Spleen (tissue), 11 donors: Measurements from ENCODE around the gene CLEC18B. TPM values are rescaled to one million over a fixed set of nuclear protein-coding genes. Genes with fewer than 3 reads are reported as not detected.
A peak's percentile ranks its signal among the peaks of the same experiment; 100 is the strongest.
"Not testable (repeated sequence)": the region's sequence is repeated elsewhere in the genome, so short reads cannot be mapped to it uniquely, and the experiment has no call there.

Experiments
- DNase-seq: peaks from one replicate; pipeline ENCODE4 v3.0.0-alpha.2; 2020
- H3K27ac ChIP-seq, 8 donors: fragments of 200-600 bp; sonication (generic) in 7 of 8; 1 replicate in 4 of 8; 2 replicates in 4 of 8; pipeline versions ENCODE4 v1.5.0 to v1.8.0; 2016 to 2021; ENCODE audit warnings: inconsistent platforms in 4 of 8, mild to moderate bottlenecking in 4 of 8, moderate library complexity in 1 of 8
- H3K27me3 ChIP-seq, 7 donors: fragments of 200-600 bp; sonication (generic) in 6 of 7; replicated peaks in 1 of 7; 1 replicate in 4 of 7; 2 replicates in 3 of 7; pipeline versions ENCODE4 v1.5.0 to v1.8.0; 2016 to 2021; ENCODE audit warnings: inconsistent platforms in 3 of 7, mild to moderate bottlenecking in 1 of 7
- H3K36me3 ChIP-seq, 6 donors: fragments of 200-600 bp; sonication (generic) in 5 of 6; 1 replicate in 4 of 6; 2 replicates in 2 of 6; pipeline versions ENCODE4 v1.5.0 to v1.8.0; 2016 to 2021; ENCODE audit warnings: inconsistent platforms in 2 of 6
- H3K4me1 ChIP-seq, 6 donors: fragments of 200-600 bp; sonication (generic) in 5 of 6; 1 replicate in 3 of 6; 2 replicates in 3 of 6; pipeline versions ENCODE4 v1.5.0 to v1.8.0; 2016 to 2021; ENCODE audit warnings: inconsistent platforms in 3 of 6
- H3K4me3 ChIP-seq, 8 donors: fragments of 200-600 bp; sonication (generic) in 7 of 8; 1 replicate in 4 of 8; 2 replicates in 4 of 8; pipeline versions ENCODE4 v1.5.0 to v1.8.0; 2016 to 2021; ENCODE audit warnings: inconsistent platforms in 4 of 8, mild to moderate bottlenecking in 4 of 8, moderate library complexity in 2 of 8
- H3K9me3 ChIP-seq, 8 donors: fragments of 200-600 bp; sonication (generic) in 7 of 8; 1 replicate in 4 of 8; 2 replicates in 4 of 8; pipeline versions ENCODE4 v1.5.0 to v1.8.0; 2016 to 2021; ENCODE audit warnings: inconsistent platforms in 4 of 8
- POLR2A ChIP-seq, 3 donors: fragments of 450-650 bp; IDR thresholded peaks; one replicate each; pipeline ENCODE4 v1.5.1; 2017; ENCODE audit warnings: antibody characterized with exemption in 3 of 3, mild to moderate bottlenecking in 1 of 3
- POLR2AphosphoS5 ChIP-seq, 3 donors: sonication (generic); formaldehyde crosslinking; IDR thresholded peaks; one replicate each; pipeline ENCODE4 v1.5.1; 2017; ENCODE audit warnings: antibody characterized with exemption in 3 of 3
- WGBS, 5 donors: extraction: QIAGEN DNeasy Blood & Tissue Kit in 3 of 5; methylation state at CpG; one replicate each; pipeline versions ENCODE4 v1.1.5 to v1.1.7; 2013 to 2018; 5-methylcytosine and 5-hydroxymethylcytosine counted together
- intact Hi-C: fragments of 100-400 bp; cut with DNase I; formaldehyde crosslinking; loops from one replicate; pipeline ENCODE4 v1.15.0; 2023; ENCODE audit warnings: low total_unique reads
- polyA plus RNA-seq, 3 donors: library from polyadenylated mRNA; stranded (reverse); fragments of 200-250 nt; gene quantifications; one replicate each; pipeline ENCODE4 v1.2.1, GENCODE V29; 2013
- total RNA-seq, 7 donors: library from RNA; depleted of rRNA in 3 of 7; stranded (reverse); fragments of >200 nt in 3 of 7; fragmentation: NEBNext Ultra II Directional in 4 of 7; extraction: Animal tissue kit (Norgen Biotek cat#: 25700) in 4 of 7; gene quantifications; one replicate each; pipeline versions ENCODE4 v1.1.0 to v1.2.1, GENCODE V29; 2016 to 2021
- TF ChIP-seq, protein P1 (sequence below), 11 experiments: fragments of 200-600 bp in 7 of 11; fragments of 450-650 bp in 4 of 11; sonication (generic) in 4 of 11; IDR thresholded peaks in 8 of 11; conservative IDR thresholded peaks in 3 of 11; 1 replicate in 7 of 11; 2 replicates in 4 of 11; pipeline versions ENCODE4 v1.4.0 to v1.8.0; 2016 to 2021; ENCODE audit warnings: antibody characterized with exemption in 11 of 11, inconsistent platforms in 4 of 11, mild to moderate bottlenecking in 1 of 11
- donor health status: healthy with polysubstance abuse.
- donor health status: DM: no; HTN: no; CAD: no; lungs with moderate emphysema.
- donor health status: DM: no; HTN: no; CAD: no.
- donor health status: Bipolar disorder and iron deficiency.
- donor health status: healthy.
- donor health status: DM: no; HTN: no; CAD: no.
- donor health status: DM: yes; HTN: yes; CAD: no.

The CLEC18B gene
- total and polyA plus RNA-seq, 10 donors: 0.83 to 2.1 (median 1.1) TPM; not detected in 3

DNA sequence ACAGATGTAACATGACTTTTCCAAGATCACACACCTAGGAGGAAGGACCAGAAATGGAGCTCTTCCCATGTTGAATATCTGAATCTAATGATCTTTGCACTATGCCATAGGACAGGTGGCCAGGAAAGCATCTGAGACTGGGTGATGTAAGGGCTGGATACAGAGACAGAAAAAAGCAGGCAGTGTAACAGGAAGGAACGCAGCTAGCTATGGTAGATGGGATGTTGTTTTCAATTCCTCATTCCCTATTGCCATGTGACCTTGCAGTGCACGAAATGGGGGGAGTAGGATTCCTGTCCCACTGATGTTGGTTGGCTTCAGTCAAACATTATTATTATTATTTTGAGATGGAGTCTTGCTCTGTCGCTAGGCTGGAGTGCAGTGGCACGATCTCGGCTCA is 48.9 kb downstream of the CLEC18B start:
- intact Hi-C loops: no loop called here
- WGBS, 5 donors: 78 to 87% (median 84%) methylated on average over 5 of the region's 5 CpGs
- H3K27me3 ChIP-seq: no peaks in the 10 kb centered on the region
- H3K4me1 ChIP-seq: peaks cover 0 to 18% (median 2%) of the 10 kb centered on the region in 6 donors
- DNase-seq: no peak
- TF ChIP-seq POLR2AphosphoS5 (IDR thresholded peaks at IDR 0.05) (no peak), POLR2A (IDR thresholded peaks at IDR 0.05) (no peak)
- TF ChIP-seq, protein P1, sequence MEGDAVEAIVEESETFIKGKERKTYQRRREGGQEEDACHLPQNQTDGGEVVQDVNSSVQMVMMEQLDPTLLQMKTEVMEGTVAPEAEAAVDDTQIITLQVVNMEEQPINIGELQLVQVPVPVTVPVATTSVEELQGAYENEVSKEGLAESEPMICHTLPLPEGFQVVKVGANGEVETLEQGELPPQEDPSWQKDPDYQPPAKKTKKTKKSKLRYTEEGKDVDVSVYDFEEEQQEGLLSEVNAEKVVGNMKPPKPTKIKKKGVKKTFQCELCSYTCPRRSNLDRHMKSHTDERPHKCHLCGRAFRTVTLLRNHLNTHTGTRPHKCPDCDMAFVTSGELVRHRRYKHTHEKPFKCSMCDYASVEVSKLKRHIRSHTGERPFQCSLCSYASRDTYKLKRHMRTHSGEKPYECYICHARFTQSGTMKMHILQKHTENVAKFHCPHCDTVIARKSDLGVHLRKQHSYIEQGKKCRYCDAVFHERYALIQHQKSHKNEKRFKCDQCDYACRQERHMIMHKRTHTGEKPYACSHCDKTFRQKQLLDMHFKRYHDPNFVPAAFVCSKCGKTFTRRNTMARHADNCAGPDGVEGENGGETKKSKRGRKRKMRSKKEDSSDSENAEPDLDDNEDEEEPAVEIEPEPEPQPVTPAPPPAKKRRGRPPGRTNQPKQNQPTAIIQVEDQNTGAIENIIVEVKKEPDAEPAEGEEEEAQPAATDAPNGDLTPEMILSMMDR (IDR thresholded peaks at IDR 0.05 in 8 of 11, conservative IDR thresholded peaks at IDR 0.05 in 3 of 11): no peak
- H3K9me3 ChIP-seq: no peaks in the 10 kb centered on the region
- H3K36me3 ChIP-seq: no peaks in the 10 kb centered on the region
- no peak overlapping the region for H3K4me3 ChIP-seq
- H3K27ac ChIP-seq: no peak overlapping the region

DNA sequence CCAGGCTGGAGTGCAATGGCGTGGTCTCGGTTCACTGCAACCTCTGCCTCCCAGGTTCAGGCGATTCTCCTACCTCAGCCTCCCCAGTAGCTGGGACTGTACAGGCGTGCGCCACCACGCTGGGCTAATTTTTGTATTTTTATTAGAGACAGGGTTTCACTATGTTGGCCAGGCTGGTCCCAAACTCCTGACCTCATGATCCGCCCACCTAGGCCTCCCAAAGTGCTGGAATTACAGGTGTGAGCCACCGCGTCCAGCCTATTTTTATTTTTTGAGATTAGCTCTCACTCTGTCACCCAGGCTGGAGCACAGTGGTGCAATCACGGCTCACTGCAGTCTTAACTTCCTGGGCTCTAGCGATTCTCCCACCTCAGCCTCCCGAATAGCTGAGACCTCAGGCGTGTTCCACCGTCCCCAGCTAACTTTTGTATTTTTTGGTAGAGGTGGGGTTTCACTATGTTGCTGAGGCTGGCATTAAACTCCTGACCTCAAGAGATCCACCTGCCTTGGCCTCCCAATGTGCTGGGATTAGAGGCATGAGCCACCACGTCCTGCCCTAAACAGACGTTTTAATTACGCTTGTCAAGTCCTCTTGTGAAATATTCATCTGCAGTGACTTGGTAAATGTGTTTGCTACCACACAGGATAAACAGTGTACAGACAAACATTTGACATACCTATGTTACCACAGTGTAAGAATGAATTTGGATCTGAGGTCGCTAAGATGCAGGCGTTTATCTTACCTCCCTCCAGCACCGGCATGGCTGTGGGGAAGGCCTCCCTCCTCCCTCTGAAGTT is 50.7 kb downstream of the CLEC18B start:
- intact Hi-C loops, H3K4me3 ChIP-seq, H3K9me3 ChIP-seq, H3K27me3 ChIP-seq, DNase-seq, H3K36me3 ChIP-seq: not testable (repeated sequence)
- peak overlapping the region in 1 of 8 donors; percentile 3 for H3K27ac ChIP-seq
- 85 to 93% (median 90%) methylated on average over 20 of the region's 20 CpGs for WGBS, 5 donors
- peaks cover 8 to 36% (median 19%) of the 10 kb centered on the region in 6 donors for H3K4me1 ChIP-seq

DNA sequence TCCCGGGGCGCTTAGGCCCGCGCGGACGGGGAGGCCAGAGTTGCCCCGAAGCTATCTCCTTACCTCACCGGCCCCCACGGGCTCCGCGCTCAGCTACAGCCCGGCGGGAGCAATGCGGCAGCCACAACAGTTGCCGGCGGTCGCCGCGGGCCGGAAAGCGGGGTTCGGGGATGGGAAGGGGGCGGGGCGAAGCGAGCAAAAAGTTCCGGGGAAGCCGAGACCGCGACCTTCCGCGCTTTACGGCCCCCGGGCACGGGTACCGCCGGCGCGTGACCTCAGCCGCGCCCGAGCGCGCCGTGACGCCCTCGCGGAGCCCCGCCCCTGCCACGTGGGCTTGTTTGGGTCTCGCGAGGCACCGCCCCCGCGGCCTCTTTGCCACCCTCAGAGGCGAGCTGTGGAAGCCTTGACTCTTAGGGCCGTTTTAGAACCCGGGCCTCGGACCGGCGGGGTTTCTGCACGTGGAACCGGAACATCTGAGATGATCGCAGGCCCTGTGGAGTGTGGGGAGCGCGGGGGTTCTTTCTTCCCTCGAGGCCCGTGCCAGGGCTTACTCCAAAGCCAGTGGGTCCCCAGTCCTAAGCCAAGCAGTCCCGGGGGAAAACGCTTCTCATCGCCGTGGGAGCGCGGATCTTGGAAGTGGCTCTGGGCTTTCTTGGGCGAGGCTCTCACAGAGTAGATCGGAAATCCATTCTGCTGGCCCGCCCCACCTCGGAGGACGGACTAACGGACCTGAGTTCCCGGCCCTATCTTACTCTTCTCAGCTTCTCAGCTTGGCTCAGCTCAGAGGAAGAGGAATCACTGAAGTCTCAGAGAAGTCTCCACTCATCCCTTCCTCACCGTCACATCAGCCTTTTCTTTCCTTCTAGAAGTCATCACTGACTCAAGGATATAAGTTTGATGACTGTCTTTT is 53.0 kb downstream of the CLEC18B start:
- peak overlapping the region; percentile 76 to 91 (median 86) for H3K27ac ChIP-seq
- intact Hi-C loops: not testable (repeated sequence)

DNA sequence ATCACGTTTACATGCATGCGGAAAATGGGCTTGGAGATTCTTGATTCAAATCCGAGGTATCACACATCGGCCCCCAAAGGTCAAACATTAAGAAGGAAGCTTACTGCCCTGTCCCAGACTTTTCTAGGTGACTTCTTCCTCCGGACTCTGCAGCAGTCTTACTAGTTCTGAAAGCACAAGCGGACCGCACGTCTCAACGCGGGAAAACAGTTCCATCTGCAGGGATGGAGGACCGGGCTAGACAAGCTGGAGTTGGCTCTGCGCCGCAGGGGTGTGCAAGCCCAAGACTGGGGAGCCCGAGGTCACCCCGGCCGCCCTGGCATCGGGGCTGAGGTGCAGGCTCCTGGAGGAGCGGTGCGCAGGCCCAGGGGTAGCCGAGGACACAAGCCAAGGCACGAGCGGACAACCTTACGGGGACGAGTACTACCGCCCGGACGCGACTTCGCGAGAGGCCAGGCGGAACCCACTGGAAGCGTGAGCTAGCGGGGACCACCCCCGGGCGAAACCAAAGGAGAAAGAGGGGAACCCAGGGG is 53.7 kb downstream of the CLEC18B start:
- intact Hi-C loops, H3K9me3 ChIP-seq, H3K27me3 ChIP-seq: not testable (repeated sequence)
- H3K4me3 ChIP-seq: peak overlapping the region; percentile 70 to 92 (median 78)
- peaks cover 12 to 61% (median 25%) of the 10 kb centered on the region in 6 donors for H3K4me1 ChIP-seq
- peak overlapping the region; percentile 76 to 91 (median 86) for H3K27ac ChIP-seq
- peak; percentile 95 for DNase-seq
- WGBS, 5 donors: 0 to 1% (median 1%) methylated on average over 24 to 34 of the region's 35 CpGs
- H3K36me3 ChIP-seq: peaks cover 0 to 26% (median 9%) of the 10 kb centered on the region in 6 donors

More for the DNA sequence above, 53.0 kb downstream of the CLEC18B start:
- peak; percentile 100 for DNase-seq
- H3K4me1 ChIP-seq: peaks cover 12 to 57% (median 25%) of the 10 kb centered on the region in 6 donors
- peak overlapping the region; percentile 70 to 92 (median 78) for H3K4me3 ChIP-seq
- peaks cover 0 to 19% (median 8%) of the 10 kb centered on the region in 6 donors for H3K36me3 ChIP-seq
- H3K9me3 ChIP-seq, H3K27me3 ChIP-seq: not testable (repeated sequence)
- 0 to 1% (median 1%) methylated on average over 47 to 68 of the region's 81 CpGs for WGBS, 5 donors
- TF ChIP-seq, protein P1 (IDR thresholded peaks at IDR 0.05 in 8 of 11, conservative IDR thresholded peaks at IDR 0.05 in 3 of 11): peak in 3 of 11 experiments; percentile 28 to 35 (median 32)
- peak in 1 of 3 donors; percentile 56 for TF ChIP-seq POLR2A (IDR thresholded peaks at IDR 0.05)
- TF ChIP-seq POLR2AphosphoS5 (IDR thresholded peaks at IDR 0.05): peak; percentile 74 to 91 (median 90)

DNA sequence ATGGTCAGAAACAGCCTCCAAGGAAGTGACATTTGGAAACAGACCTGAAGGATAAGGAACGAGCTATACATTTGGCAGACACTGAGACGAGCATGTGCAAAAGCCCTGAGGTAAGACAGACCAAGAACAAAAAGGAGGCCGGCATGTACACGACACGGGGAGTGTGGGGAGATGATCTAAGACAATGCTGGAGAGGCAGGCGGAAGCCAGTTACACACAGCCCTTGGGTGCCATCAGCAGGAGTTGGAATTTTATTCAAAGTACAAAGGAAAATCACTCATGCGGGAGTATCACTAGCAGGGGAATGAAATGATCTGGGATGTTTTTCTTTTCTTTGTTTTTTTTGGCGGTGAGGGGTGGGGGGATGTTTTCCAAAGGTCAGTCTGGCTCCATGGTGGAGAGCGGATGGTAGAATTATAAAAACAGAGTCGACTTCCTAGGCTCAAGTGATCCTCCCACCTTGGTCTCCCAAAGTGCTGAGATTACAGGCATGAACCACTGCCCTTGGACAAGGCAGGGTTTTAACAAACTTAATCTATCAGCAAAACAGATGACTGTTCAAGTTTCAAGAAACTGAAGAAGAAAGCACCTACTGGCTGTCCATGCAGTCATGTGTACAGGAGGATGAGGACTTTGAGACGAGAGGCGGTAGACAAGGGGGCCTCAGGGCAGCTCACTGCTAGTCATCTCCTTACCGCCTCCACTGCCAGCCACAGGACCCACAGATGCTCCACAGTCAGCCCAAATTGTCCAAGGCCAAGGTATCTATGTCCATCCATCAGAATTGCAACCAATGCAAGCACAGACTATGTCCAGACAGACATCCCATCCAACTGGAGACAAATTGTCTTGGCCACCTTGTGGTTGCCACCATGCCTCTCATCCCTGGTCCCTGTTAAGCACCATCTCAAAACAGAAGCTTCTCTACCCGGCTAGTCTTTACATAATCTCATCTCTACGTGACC is 59.4 kb downstream of the CLEC18B start:
- H3K4me3 ChIP-seq, H3K27ac ChIP-seq, H3K27me3 ChIP-seq, intact Hi-C loops, H3K9me3 ChIP-seq, DNase-seq: not testable (repeated sequence)
- 85 to 98% (median 91%) methylated on average over 8 to 11 of the region's 15 CpGs for WGBS, 5 donors
- H3K36me3 ChIP-seq: peaks cover 3 to 79% (median 35%) of the 10 kb centered on the region in 6 donors
- H3K4me1 ChIP-seq: peaks cover 7 to 44% (median 17%) of the 10 kb centered on the region in 6 donors
